HL-60 (cell line): ENCODE results near the gene KLF16.
"Not testable (repeated sequence)": the region's sequence is repeated elsewhere in the genome, so short reads cannot be mapped to it uniquely, and the experiment has no call there.

ENCODE experiments used
- CTCF ChIP-seq: IDR thresholded peaks from one replicate; pipeline ENCODE4 v1.5.1; 2011; ENCODE audit warnings: low read length, control low read depth, inconsistent platforms; ENCODE audit not compliant: insufficient read depth
- GABPA ChIP-seq: IDR thresholded peaks from 2 replicates; pipeline ENCODE4 v1.6.1; 2012; ENCODE audit warnings: low read depth
- POLR2AphosphoS5 ChIP-seq: IDR thresholded peaks from 2 replicates; pipeline ENCODE4 v1.6.1; 2012; ENCODE audit warnings: low read depth
- REST ChIP-seq: IDR thresholded peaks from 2 replicates; pipeline ENCODE4 v1.6.1; 2012; ENCODE audit warnings: low read depth; ENCODE audit not compliant: insufficient replicate concordance
- SPI1 ChIP-seq: IDR thresholded peaks from 2 replicates; pipeline ENCODE4 v1.6.1; 2012; ENCODE audit warnings: low read depth, mild to moderate bottlenecking, borderline replicate concordance

GRCh38 chr19:1878583-1878982 is 15.2 kb upstream of the KLF16 start:
- not testable (repeated sequence) for TF ChIP-seq POLR2AphosphoS5, CTCF, GABPA, REST, SPI1
